Muscle layer of duodenum (tissue), 2 donors: Measurements from ENCODE around the gene HES1.

Experiments
- H3K27ac ChIP-seq: one replicate; pipeline ENCODE4 v1.7.0; 2013; ENCODE audit warnings: mild to moderate bottlenecking, low read length
- H3K27me3 ChIP-seq: one replicate; pipeline ENCODE4 v1.7.0; 2013; ENCODE audit warnings: low read depth, mild to moderate bottlenecking, control low read depth, low read length
- H3K36me3 ChIP-seq, 2 donors: one replicate each; pipeline ENCODE4 v1.7.0; 2013; ENCODE audit warnings: low read length in 2 of 2, control low read depth in 1 of 2, mild to moderate bottlenecking in 1 of 2; ENCODE audit not compliant: insufficient read depth in 2 of 2, control insufficient read depth in 1 of 2
- H3K4me1 ChIP-seq, 2 donors: one replicate each; pipeline ENCODE4 v1.7.0; 2013; ENCODE audit warnings: low read length in 2 of 2, mild to moderate bottlenecking in 2 of 2, control low read depth in 1 of 2, moderate library complexity in 1 of 2; ENCODE audit not compliant: insufficient read depth in 2 of 2, control insufficient read depth in 1 of 2
- H3K4me3 ChIP-seq, 2 donors: one replicate each; pipeline ENCODE4 v1.7.0; 2013; ENCODE audit warnings: low read length in 2 of 2, low read depth in 1 of 2, mild to moderate bottlenecking in 1 of 2
- H3K9me3 ChIP-seq, 2 donors: one replicate each; pipeline ENCODE4 v1.7.0; 2013; ENCODE audit warnings: low read length in 2 of 2, control low read depth in 1 of 2, mild to moderate bottlenecking in 1 of 2; ENCODE audit not compliant: control insufficient read depth in 1 of 2
- donor health status: healthy.

HES1 gene

GRCh38 chr3:194166682-194167479 is 30.9 kb downstream of the HES1 start:
- H3K4me3 ChIP-seq, result peak overlapping the region; percentile 21 to 25
- no peak overlapping the region for H3K27ac ChIP-seq
- peaks cover 1% of the 10 kb centered on the region for H3K27me3 ChIP-seq
- no peaks in the 10 kb centered on the region for H3K36me3 ChIP-seq
- peaks cover 0 to 10% of the 10 kb centered on the region in 2 donors for H3K4me1 ChIP-seq
- H3K9me3 ChIP-seq, result no peaks in the 10 kb centered on the region

GRCh38 chr3:194167480-194168282 is 31.7 kb downstream of the HES1 start:
- no peaks in the 10 kb centered on the region for H3K9me3 ChIP-seq
- H3K27me3 ChIP-seq, result no peaks in the 10 kb centered on the region
- no peaks in the 10 kb centered on the region for H3K36me3 ChIP-seq
- peaks cover 0 to 10% of the 10 kb centered on the region in 2 donors for H3K4me1 ChIP-seq
- no peak overlapping the region for H3K4me3 ChIP-seq
- no peak overlapping the region for H3K27ac ChIP-seq

DNA sequence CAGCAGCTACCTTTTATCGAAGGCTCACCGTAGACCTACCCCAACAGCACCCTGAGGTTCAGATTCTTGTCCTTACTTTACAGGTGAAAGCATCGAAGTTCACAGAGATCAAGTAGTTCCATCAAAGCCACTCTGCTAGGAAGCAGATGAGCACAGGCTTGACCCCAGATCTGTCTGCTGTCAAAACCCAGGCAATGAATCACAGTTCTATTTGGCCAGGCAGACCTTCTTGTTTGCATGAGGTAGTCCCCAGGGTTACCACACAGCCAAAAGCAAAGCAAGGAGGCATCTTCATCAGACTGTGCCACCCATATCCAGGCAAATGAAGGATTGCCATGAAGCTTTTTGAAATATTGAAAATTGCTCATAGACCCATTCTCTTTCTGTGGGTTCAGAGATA is 33.0 kb downstream of the HES1 start:
- Histone ChIP-seq H3K27me3 (no peaks in the 10 kb centered on the region), H3K4me1 (peaks cover 0 to 10% of the 10 kb centered on the region in 2 donors), H3K27ac (no peak overlapping the region), H3K4me3 (no peak overlapping the region), H3K36me3 (no peaks in the 10 kb centered on the region), H3K9me3 (no peaks in the 10 kb centered on the region)

- no peak overlapping the region for H3K27ac ChIP-seq
- peaks cover 0 to 10% of the 10 kb centered on the region in 2 donors for H3K4me1 ChIP-seq
- H3K27me3 ChIP-seq, result no peaks in the 10 kb centered on the region
- no peaks in the 10 kb centered on the region for H3K9me3 ChIP-seq
- no peak overlapping the region for H3K4me3 ChIP-seq
- no peaks in the 10 kb centered on the region for H3K36me3 ChIP-seq
These were observed 33.6 kb downstream of the HES1 start for GRCh38 chr3:194169595-194169994.

- Histone ChIP-seq H3K4me1 (peaks cover 0 to 10% of the 10 kb centered on the region in 2 donors), H3K36me3 (no peaks in the 10 kb centered on the region), H3K4me3 (no peak overlapping the region), H3K27me3 (no peaks in the 10 kb centered on the region), H3K27ac (no peak overlapping the region), H3K9me3 (no peaks in the 10 kb centered on the region)
These were observed 34.8 kb downstream of the HES1 start for GRCh38 chr3:194170793-194171192.

- Histone ChIP-seq H3K9me3 (no peaks in the 10 kb centered on the region), H3K4me1 (peaks cover 0 to 5% of the 10 kb centered on the region in 2 donors), H3K27ac (no peak overlapping the region), H3K27me3 (no peaks in the 10 kb centered on the region), H3K4me3 (no peak overlapping the region), H3K36me3 (no peaks in the 10 kb centered on the region)
These were observed 38.5 kb downstream of the HES1 start for GRCh38 chr3:194174406-194174805.

DNA sequence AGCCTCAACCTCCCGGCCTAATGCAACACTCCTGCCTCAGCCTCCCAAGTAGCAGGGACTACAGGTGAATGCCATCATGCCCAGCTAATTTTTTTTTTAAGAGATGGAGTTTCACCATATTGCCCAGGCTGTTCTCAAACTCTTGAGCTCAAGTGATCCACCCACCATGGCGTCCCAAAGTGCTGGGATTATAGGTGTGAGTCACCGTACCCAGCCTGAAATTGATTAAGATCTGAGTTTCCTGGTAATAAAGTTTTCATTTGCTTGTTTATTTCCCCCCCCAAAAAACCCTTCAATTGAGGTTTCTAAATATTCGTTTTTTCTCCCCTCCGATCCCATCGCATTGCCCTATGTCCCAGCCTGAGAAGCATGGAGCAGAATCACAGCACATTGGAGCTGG is 39.0 kb downstream of the HES1 start:
- Histone ChIP-seq H3K27me3 (no peaks in the 10 kb centered on the region), H3K9me3 (no peaks in the 10 kb centered on the region), H3K4me1 (peaks cover 0 to 5% of the 10 kb centered on the region in 2 donors), H3K36me3 (no peaks in the 10 kb centered on the region), H3K27ac (no peak overlapping the region), H3K4me3 (no peak overlapping the region)

DNA sequence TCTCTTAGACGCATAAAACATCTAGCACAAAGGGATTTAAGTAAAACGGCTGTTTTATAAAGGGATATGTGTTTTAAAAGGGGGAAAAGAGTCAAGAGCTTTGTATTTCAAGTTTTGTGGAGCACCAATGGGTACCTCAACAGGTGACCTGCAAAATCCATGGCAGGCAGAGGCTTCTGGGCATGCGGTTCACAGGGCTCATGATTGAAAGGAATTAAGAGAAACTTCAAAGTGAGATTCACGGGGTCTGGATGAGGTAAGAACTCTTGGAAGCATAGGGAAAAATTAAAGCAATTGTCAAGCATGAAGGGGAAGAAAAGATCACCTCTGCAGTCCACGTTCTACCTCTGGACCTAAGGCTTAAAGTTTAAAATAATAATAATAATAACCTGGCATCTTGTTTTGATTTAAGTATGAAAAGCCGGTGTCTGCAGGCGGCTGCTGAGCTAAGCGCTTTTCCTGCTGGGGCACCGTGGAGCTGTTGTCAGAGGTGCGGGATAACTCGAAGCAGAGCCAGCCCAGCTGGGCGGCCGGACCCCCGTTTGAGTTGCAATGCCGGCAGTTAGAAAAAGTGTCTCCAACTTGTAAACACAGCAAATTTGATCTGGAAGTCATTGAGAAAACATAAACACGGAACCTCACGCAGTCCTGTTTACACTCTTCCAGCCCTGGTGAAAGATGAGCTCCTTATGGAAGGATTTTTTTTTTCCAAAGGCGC is 40.5 kb downstream of the HES1 start:
- no peaks in the 10 kb centered on the region for H3K9me3 ChIP-seq
- no peak overlapping the region for H3K27ac ChIP-seq
- no peaks in the 10 kb centered on the region for H3K36me3 ChIP-seq
- peaks cover 0 to 5% of the 10 kb centered on the region in 2 donors for H3K4me1 ChIP-seq
- no peaks in the 10 kb centered on the region for H3K27me3 ChIP-seq
- no peak overlapping the region for H3K4me3 ChIP-seq

DNA sequence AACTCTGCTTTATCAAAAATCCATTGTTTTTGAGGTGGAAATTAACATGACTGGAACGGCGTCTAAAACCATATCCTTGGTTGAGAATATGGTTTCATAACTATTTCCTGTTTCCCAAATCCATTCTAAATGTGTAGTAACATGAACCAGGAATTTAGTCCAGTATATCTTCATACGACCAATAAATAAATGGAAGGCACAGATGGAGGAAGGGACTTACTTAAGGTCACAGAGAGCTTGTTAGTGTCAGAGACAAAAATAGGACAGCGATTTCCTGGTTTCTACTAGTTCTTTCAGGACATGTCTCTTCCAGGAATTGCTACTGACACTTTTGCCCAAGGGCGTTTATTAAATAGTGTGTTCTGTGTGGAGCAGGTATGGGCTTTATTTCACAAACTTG is 41.2 kb downstream of the HES1 start:
- Histone ChIP-seq H3K27ac (no peak overlapping the region), H3K4me3 (no peak overlapping the region), H3K4me1 (peaks cover 0 to 5% of the 10 kb centered on the region in 2 donors), H3K9me3 (no peaks in the 10 kb centered on the region), H3K27me3 (no peaks in the 10 kb centered on the region), H3K36me3 (no peaks in the 10 kb centered on the region)

GRCh38 chr3:194178128-194178527 is 42.2 kb downstream of the HES1 start:
- Histone ChIP-seq H3K4me3 (no peak overlapping the region), H3K4me1 (peaks cover 0 to 5% of the 10 kb centered on the region in 2 donors), H3K9me3 (no peaks in the 10 kb centered on the region), H3K27me3 (no peaks in the 10 kb centered on the region), H3K27ac (no peak overlapping the region), H3K36me3 (no peaks in the 10 kb centered on the region)

GRCh38 chr3:194178669-194179068 is 42.7 kb downstream of the HES1 start:
- H3K4me1 ChIP-seq, result peaks cover 0 to 5% of the 10 kb centered on the region in 2 donors
- no peak overlapping the region for H3K27ac ChIP-seq
- no peaks in the 10 kb centered on the region for H3K36me3 ChIP-seq
- H3K9me3 ChIP-seq, result no peaks in the 10 kb centered on the region
- H3K27me3 ChIP-seq, result no peaks in the 10 kb centered on the region
- H3K4me3 ChIP-seq, result no peak overlapping the region
